CD4-positive, alpha-beta T cell treated with Interleukin-6 for 4 hours (primary cell): ENCODE results near the gene SV2B.

ENCODE experiments used
- DNase-seq: peaks from one replicate; pipeline ENCODE4 v3.0.0-alpha.2; 2020; ENCODE audit warnings: mixed read lengths

The SV2B gene

DNA sequence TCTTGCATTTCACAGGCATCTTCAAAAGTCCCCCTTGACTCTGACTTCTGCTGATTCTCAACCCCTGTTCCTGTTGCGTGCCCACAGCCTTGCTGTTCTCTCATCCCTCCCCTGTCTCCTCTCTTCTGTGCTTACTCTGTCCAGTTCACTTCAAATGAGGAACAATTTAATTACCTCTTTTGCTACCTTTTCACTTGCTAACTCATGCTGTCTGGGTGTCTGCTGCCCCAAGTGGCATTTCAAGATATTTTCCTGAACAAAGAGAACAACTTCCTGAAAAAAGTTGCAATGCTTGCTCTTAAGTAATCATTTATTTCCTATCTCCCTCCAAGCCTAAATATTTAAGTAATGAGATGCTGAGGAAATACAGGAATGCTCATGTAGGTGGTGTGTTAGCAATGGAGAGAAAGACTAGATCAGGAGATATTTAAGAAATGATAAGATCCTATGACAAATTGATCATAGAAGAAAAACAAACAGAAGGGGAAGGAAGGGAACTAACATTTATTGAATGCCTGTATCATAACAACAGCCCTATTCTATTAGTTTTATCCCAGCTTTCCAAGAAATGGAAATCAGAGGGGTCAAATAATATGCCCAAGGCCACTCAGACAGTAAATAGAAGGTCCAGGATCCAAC is 42.2 kb downstream of the SV2B start:
- DNase-seq = no peak

DNA sequence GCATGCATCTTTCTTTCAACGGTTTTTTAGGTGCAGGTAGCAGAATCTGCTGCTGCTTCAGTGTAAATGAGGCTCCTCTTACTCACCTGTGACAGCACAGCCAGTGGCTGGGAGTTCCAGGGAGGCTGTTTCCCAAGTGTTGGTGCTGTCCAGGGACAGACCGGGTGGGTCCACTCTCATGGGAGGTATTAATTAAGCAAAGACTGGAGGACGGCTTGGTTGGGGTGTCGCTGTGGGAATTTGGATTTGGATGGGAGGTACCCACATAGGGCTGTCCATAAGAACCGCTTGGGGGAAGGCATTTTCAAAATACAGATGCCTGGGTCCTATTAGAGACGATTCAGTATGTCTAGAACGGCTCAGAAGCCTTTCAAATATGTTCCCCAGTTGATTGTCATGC is 42.9 kb downstream of the SV2B start:
- DNase-seq = no peak

DNA sequence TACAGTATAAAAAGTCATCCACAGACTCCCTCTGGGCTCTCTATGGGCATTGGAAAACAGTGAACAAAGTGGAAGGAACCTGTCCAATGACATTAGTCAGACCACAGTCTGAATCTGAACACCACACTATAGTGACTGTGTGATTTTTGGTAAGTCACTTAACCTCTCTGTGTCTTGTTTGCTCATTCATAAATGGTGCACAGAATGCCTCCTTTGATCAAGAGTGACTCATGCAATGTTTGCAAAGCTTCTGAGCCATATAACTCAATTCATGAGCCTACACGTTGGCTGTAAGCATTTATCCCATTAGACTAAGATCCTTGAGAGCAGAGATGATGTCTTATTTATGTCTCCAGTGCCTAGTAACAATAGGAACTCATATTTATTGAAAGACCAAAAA is 46.7 kb downstream of the SV2B start:
- no peak for DNase-seq

DNA sequence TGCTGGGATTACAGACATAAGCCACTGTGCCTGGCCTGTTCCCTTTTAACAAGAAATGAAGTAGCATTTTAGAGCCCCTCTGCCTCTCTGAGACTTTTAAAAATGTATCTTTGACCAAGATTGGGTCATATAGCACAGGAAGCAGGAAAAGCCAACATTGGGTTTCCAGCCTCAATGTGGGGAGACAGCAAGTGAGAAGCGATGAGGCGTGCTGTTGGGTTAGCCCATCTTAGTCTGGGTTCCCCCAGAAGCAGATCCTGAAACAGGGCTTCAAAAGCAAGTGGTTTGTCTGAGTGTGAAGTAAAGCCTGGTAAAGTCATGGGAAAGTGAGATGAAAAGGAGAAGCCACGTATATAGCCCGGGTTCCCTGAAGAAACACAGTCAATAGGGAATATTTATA is 48.2 kb downstream of the SV2B start:
- no peak for DNase-seq

DNA sequence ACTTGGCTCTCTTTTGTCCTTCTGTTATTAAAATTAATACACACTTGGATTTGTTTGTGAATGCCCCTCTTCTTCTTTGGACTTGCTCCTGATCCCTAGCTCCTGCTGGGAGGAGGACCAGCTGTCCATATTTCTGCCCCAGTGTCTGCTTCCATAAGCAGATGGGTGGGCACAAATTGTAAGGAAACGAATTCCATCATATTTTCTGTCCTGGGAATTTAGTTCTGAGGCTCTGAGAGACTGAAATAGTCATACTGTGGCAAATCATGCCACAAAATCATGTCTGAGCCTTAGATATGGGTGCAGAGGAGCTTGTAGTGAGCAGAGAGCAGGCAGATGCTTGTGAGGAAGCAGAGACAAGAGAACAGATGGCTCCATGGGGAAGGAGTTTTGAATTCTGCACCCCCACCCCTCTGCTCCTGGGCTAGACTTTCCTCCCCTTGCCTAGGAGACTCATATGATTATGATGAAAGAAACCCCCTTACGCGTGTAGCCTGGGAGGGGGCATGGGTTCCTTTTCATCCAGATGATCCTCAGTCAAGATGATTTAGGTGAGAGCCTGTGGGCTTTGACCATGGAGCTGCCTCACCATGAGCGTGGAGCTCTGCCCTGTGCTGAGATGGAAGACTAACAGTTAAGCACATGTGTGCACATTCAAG is 50.6 kb downstream of the SV2B start:
- no peak for DNase-seq

DNA sequence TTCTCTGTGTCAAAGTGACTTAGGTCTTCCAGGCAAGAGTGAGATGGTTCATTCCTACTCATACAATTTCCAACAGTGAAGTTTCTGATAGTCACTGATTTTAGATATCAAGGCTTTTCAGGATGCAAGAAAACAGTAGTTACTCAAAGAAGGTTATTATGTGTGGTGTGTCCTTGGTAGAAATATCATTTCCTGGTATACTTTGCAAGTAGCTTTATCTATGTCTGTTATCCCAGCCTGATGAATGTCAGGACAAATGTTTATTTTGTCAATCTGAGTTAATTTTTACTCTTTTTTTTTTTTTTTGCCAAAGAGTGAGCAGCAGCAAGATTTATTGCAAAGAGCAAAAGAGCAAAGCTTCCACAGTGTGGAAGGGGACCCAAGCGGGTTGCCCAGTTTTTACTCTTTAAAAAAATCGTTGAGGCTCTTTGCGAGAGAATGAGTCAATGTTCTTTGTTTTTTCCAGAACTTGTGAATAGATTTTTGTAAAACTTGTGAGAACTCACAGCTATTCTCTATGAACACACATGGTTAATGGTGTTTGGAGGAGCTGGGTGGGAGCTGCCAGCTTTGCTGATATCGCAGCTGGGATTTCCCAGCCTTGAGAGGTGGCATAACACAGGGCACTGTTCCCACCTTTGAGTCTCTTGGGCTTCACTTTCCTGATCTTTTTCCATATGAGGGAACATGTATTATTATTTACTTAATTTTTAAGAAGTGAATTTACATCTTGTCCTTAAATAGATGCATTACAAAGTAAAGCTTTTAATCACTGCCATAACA is 51.9 kb downstream of the SV2B start:
- DNase-seq = no peak

DNA sequence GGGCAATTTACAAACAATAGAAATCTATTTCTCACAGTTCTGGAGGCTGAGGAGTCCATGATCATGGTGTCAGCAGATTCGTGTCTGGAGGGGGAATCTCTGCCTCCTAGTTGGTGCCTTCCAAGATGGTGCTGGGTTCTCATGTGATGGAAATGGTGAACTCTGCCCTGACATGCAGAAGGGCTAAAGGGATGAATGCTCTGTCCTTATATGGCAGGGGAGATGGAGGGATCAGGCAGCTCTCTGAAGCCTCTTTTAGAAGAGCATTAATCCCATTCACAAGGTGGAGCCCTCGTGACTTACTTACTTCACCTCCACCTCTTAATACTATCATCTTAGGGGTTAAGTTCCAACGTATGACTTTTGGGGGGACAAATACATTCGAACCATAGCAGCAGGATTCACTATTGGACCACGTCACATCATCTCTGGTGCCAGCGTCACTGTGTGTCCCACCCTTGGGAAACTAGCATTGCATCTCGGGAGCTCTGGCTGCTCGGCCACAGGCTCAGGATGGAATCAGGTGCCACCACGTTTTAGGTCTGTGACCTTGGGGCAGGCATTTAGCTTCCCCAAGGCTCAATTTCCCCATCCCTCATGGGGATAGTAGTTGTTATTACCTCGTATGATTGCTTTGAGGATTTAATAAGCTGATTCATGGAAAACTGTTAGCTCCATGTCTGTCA is 53.0 kb downstream of the SV2B start:
- no peak for DNase-seq

DNA sequence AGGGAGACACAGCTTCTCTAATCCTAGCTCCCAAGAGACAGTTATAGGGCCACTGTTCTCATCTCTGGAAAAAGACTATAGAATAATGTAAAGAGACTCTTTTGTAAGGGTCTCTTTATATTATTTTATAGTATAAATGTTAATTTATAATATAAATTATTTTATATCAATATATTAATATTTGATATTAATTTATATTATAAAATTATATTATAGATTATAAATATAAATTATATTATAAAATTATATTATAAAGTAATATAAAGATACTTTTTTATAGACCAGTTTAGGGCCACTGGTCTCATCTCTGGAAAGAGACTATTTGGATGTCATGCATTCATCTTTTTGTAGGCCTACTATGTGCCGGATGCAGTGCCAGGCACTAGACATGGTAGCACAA is 53.9 kb downstream of the SV2B start:
- no peak for DNase-seq

DNA sequence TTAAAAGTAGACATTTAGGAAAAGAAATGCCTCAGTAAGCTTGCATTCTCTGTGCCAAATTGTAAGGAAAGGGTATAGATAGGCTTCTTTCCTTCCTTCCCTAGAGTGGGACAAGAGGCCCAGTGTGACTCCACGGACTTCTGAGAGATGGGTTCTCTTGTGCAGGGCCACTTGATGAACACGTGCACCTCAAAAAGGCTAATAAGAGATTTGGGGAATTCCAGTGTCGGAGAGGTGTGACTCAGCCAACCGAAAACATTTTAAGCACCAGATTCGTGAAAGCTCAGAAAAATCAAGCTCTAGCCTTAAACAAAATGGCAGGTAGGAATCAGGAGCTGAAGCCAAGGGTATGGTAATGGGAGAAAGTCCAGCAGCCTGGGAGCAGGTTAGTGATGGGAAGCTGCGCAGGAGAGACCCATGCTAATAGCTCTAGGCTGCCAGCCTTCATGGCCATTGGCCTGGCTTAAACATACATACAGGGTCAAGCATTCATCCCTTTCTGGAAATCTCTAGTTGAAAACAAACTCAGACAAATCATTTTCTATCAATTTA is 56.2 kb downstream of the SV2B start:
- no peak for DNase-seq

DNA sequence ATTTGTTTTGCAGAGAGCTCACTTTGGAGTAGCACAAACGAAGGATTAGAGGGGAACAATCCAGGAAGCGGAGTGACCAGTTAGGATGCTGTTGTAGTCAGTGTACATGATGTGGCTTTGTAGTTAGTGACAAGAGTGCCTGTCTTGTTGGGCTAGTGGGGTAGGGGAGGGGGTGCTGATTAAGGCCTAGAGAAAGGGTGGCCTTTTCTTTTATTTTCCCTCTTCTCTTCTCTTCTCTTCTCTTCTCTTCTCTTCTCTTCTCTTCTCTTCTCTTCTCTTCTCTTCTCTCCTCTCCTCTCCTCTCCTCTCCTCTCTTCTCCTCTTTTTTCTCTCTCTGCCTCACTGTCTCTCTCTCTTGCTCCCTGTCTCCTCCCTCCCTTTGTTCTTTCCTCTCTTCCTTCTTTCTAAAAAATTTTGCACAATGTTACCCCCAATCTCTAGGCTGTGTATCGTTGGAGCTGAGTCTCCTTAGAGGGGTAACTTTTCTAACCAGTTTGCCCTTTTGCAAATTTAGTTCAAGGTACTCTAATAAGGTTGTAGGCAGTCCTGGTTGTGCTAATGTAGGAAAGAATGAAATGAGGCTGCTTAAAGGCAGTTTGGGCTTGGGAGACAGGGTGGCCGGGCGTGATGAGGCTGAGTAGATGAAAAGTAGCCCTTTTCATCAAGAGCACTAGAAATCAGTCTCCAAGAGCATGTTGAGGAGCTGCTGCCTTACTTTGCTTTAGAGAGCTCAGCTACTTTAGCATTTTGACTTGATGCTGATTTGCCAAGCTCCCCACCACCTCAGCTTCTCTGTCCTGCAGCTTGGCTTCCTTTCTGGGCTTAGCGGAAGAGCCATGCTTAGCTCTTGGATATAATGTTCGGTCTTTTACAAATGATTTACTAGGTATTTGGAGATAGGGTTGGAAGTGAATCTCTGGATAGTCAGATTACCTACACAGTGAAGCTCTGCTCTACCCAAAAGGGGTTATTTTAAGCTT is 58.6 kb downstream of the SV2B start:
- DNase-seq = no peak

DNA sequence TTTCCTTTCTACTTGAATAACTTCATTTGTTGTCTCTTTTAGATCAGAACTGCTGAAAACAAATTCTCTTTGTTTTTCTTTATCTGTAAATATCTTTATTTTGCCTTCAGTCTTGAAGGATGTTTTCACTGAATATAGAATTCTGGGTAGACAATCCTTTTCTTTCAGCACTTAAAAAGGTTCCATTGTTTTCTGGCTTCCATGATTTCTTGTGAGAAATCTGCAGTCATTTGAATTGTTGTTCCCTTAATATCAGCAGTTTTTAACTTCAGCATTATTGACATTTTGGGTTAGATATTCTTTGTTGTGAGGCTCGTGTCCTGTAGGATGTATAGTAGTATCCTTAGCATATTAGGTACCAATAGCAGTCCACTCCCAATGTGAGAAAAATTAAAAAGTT is 65.8 kb downstream of the SV2B start:
- DNase-seq = no peak

DNA sequence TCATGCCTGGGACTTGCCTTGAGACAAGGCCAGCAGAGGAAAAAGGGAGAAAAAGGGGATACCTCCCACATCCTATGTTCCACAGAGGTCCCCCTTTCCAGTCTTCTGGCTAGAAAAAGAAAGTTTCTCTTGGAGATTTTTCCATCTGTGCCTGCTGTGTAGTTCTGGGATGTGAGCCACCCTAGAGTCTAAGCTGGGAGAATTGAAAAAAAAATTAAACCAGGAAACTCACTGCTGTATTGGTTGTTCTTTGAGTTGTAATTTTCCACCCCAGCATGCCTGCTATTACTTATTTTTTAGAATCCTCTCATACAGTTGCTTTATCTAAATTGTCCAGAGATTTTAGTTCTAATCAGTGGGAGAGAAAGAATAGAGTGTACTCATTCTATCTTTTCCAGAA is 68.4 kb downstream of the SV2B start:
- DNase-seq = no peak

DNA sequence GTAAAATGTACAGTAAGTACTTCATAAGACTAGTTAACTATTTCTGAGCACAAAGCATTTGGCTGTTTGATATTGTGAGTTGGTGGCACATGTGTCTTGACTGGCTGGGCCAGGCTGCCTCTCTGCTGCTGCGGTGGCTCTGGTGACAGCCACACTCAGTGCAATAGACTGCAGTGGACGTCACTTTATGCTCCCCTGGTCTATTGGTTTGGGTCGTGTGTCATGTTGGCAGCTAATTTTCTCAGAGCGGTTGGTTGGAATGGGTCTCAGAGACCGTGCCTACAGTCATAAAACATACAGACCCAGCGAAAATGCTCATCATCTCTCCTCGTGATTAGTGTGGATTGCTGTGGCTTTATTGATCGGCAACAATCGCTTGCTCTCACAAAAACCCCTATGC is 71.3 kb downstream of the SV2B start:
- no peak for DNase-seq

DNA sequence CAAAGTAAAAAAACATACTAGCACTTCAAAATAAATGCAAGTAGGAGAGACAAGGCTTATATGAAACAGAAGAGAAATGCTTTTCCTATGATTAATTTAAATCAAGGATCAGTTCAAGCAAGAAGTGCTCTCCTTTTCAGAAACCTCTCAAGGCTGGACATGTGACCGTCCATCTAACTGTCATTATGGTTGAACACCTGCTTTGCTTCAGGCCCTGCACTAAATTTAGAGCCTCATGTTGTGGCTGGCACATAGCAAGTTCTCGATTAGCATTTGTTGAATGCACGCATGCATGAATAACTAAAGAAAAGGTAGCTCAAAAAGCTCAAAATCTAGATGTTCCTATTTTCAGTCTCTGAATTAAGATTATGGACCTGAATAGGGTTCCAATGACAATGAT is 82.0 kb downstream of the SV2B start:
- no peak for DNase-seq

DNA sequence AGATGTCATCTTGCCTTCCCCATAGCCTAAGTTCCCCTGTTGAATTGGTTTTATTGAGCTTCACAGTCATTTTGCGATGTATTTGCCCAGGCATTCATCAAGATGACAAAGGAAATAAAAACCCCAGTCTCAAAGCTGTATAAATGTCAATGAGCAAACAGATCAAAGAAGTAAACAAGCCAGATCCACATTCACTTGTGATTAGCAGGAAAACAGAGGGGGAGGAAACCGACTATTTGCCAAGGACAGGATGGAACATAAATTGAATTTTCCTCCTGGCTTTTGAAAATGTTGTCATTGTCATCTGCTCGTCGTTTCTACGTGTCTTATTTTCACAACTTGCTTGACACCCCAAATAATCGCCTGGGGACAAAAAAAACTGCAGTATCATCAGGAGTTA is 83.5 kb downstream of the SV2B start:
- no peak for DNase-seq

DNA sequence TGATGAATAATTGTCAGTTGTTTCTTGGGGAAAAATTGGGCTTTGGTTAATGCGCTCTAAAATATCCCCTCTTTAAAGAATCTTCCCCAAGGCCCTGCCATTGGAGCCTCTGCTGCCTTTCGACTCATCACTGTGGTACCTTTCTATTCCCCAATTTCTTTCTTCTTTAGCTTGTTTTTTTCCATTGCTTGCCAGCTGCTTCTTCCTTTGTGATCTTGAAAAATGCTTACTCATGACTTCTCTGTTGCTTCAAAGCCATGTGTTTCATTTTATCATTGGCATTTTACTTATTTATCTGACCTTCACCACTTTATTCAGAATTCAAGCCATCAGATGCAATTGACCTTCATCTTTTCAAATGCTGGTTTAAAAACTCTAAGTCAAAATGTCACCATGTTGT is 84.4 kb downstream of the SV2B start:
- no peak for DNase-seq

DNA sequence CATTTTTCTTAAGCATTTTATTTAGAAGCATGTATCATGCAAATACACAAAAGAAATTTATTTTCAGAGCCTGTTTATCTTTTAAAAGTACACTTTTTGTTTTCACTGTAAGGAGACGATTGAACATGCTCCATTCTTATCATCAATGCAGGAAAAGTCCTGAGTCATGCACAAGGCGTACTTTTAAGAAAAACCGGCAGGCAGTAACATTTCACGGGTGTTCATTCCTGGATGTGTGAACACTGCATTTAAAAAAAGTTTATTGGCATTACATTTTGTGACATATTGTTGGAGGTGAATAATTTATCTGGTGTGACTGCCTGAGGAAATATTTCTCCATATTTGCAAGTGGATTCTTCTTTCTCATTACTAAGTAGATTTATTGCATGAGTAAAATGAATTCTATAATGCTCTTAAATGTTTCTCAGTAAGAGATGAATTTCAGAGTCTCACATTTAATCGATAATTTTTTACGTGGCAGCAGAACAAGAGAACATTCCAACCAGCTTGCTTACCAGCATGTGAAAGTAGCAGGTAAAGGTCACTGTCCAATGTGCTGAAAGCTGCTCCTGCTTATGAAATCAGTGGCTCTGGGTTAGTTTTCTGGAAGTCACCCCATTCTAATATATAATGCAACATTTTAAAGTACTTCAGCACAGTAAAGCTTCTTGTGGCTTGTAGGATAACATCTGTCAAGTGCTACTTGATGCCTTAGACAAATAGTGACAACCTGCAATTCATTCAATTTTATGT is 87.0 kb downstream of the SV2B start:
- no peak for DNase-seq

DNA sequence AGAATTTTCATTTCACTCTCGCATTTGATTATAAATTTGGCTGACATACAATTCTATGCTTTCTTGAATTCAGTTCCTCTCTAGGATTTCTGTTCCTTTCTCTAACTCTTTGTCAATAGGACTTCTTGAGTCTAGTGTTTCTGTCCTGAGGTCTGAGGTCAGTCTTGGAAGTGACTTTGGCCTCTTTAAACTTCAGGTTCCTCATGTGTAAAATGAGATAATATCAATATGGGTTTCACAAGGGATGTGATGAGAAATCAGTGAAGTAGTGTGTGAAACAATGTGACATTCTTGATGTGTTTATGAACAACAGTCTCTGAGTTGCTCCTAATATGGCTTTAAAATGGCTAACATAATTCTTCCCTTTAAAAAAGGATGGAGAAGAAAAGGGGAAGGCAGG is 92.2 kb downstream of the SV2B start:
- no peak for DNase-seq

DNA sequence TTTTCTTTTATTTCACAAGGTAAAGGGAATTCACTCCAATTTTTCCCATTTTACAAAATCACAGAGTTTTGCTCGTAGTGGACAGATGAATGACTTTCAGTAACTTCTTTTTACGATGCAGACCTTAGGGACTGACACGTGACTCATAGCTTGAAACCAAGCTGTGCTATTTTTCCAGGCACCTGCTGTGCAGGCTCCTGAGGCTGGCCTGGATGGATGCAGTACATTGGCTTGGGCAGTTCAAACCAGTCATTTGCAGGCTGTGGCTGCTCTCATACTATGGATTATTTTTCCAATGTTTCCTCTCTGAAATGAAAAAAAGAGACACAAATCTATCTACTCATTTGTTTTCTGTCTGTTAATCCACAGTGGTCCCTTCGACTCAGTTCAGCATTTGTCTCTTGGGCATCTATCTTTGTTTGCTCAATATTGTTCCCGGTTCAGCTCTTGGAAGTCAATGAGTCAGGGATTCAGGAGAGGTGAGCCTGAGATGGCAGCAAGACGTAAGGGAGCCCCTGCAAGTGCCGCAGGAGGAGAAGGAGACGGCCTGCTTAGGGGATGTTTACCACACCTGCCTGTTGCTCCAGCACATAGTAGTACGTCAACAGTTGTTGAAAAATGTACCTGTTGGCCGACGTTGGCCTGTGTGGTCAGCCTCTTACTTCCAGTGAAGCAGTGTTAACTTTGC is 92.8 kb downstream of the SV2B start:
- no peak for DNase-seq

DNA sequence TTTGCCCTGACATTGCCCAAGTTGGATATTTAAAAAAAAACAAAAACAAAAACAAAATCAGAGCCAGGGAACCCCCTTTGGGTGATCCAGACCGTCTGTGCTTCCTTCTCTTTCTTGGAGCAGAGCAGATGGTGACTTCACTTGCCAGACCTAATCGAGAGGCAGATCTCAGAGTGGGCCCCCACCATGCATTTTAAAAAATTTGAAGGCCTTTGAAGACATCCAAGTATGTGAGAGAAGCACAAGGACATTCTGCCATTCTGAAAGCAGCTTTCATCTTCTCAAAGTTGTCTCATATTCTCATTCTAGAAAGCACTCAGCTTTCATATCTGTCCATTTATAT is 93.3 kb downstream of the SV2B start:
- DNase-seq = no peak

DNA sequence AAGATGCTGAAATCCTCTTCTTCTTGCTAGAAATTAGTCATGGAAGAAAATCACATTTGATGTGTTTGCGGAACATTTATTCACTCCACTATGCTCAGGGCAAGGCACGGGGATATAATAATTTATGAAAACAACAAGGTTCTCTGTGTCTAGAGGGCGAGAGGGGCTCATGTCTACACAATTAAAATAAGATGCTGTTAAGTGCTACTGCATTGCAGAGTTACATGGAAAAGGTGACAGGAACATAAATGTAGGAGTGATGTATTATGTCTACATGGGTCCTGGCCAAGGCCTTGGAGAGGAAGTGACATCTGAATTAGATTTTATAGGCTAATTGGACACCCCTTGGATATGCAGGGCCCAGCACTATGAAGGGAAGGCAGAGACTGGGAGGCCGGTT is 96.1 kb downstream of the SV2B start:
- DNase-seq = no peak
